Ascending aorta (tissue), 2 donors: ENCODE results near the gene UBL3. TPM values are rescaled to one million over a fixed set of nuclear protein-coding genes. Genes with fewer than 3 reads are reported as not detected.

Source experiments
- DNase-seq, 2 donors: peaks; one replicate each; pipeline ENCODE4 v3.0.0-alpha.2; 2019; ENCODE audit warnings: low spot score in 2 of 2
- H3K27ac ChIP-seq, 2 donors: fragments of 200-600 bp; sonication (generic); one replicate each; pipeline ENCODE4 v1.5.1; 2016 to 2017; ENCODE audit warnings: mild to moderate bottlenecking in 1 of 2
- H3K27me3 ChIP-seq: fragments of 200-600 bp; sonication (generic); one replicate; pipeline ENCODE4 v1.5.1; 2017
- H3K36me3 ChIP-seq, 2 donors: fragments of 200-600 bp; sonication (generic); one replicate each; pipeline ENCODE4 v1.5.1; 2016
- H3K4me1 ChIP-seq, 2 donors: fragments of 200-600 bp; sonication (generic); one replicate each; pipeline ENCODE4 v1.5.1; 2016 to 2017; ENCODE audit warnings: mild to moderate bottlenecking in 1 of 2
- H3K4me3 ChIP-seq, 2 donors: fragments of 200-600 bp; sonication (generic); one replicate each; pipeline ENCODE4 v1.5.1; 2016 to 2017; ENCODE audit warnings: mild to moderate bottlenecking in 1 of 2
- H3K9me3 ChIP-seq, 2 donors: fragments of 200-600 bp; sonication (generic); one replicate each; pipeline ENCODE4 v1.5.1; 2016
- intact Hi-C: fragments of 100-400 bp; cut with DNase I; formaldehyde crosslinking; loops from one replicate; pipeline ENCODE4 v1.15.1; 2023
- total RNA-seq: library from RNA; depleted of rRNA; stranded (reverse); fragments of >200 nt; gene quantifications from one replicate; pipeline ENCODE4 v1.1.0, GENCODE V29; 2016
- TF ChIP-seq, protein P1 (sequence below), 3 experiments: fragments of 200-600 bp in 2 of 3; fragments of 450-650 bp in 1 of 3; sonication (generic) in 2 of 3; IDR thresholded peaks; one replicate each; pipeline ENCODE4 v1.5.1; 2016 to 2019; ENCODE audit warnings: antibody characterized with exemption in 3 of 3, mild to moderate bottlenecking in 1 of 3, moderate library complexity in 1 of 3

UBL3 gene
- total RNA-seq, 1 donor from 2014 or later: 17.9 TPM

DNA sequence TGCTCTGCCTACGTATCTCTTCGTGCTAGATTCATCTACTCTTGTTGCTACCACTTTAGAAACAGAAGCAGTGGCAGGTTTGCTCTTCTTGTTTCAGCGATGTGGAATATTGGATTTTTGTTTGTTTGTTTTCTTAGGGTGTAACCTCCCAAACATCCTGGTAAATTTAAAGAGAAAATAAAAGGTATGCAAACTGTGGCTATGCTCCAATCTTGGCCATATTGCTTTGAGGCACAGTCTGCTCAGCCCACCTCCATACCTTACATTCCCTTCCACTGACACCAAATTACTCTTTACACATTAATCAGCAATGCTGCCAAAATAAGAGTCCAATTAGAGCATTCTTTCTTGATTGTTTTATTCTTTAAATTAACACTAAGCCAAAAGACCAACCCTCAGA lies 25.2 kb upstream of the UBL3 start:
- no peaks in the 10 kb centered on the region for H3K36me3 ChIP-seq
- H3K4me1 ChIP-seq: no peaks in the 10 kb centered on the region
- H3K4me3 ChIP-seq: no peak overlapping the region
- DNase-seq: no peak
- TF ChIP-seq, protein P1, sequence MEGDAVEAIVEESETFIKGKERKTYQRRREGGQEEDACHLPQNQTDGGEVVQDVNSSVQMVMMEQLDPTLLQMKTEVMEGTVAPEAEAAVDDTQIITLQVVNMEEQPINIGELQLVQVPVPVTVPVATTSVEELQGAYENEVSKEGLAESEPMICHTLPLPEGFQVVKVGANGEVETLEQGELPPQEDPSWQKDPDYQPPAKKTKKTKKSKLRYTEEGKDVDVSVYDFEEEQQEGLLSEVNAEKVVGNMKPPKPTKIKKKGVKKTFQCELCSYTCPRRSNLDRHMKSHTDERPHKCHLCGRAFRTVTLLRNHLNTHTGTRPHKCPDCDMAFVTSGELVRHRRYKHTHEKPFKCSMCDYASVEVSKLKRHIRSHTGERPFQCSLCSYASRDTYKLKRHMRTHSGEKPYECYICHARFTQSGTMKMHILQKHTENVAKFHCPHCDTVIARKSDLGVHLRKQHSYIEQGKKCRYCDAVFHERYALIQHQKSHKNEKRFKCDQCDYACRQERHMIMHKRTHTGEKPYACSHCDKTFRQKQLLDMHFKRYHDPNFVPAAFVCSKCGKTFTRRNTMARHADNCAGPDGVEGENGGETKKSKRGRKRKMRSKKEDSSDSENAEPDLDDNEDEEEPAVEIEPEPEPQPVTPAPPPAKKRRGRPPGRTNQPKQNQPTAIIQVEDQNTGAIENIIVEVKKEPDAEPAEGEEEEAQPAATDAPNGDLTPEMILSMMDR (IDR thresholded peaks at IDR 0.05): no peak
- no peak overlapping the region for H3K27ac ChIP-seq
- intact Hi-C loops: no loop called here
- H3K27me3 ChIP-seq: no peaks in the 10 kb centered on the region
- no peaks in the 10 kb centered on the region for H3K9me3 ChIP-seq

DNA sequence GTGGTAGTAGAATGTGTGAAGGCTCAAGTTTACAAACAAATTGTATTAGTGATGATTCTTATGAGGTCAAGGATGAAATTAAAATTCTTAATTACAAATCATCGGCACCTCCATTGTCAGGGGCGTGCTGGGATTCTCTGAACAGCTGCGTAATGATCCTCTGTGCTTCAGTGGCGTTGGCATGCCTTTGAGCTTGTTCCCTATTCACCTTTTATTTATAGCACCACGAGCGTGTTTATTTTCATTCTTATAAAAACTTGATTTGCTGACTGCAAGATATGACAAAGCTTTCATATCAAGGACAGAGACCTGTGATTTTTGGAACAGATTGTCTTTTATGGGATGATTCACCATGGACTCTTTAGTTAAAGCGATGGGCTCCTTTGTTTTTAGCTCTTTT lies 18.2 kb upstream of the UBL3 start:
- DNase-seq: no peak
- Histone ChIP-seq H3K4me1 (no peaks in the 10 kb centered on the region), H3K4me3 (no peak overlapping the region), H3K9me3 (no peaks in the 10 kb centered on the region), H3K27ac (no peak overlapping the region), H3K36me3 (no peaks in the 10 kb centered on the region), H3K27me3 (no peaks in the 10 kb centered on the region)
- intact Hi-C loops: no loop called here
- TF ChIP-seq, protein P1 (IDR thresholded peaks at IDR 0.05): no peak

GRCh38 chr13:29865934-29866333 lies 15.5 kb upstream of the UBL3 start:
- Histone ChIP-seq H3K4me3 (no peak overlapping the region), H3K27me3 (no peaks in the 10 kb centered on the region), H3K36me3 (no peaks in the 10 kb centered on the region), H3K27ac (no peak overlapping the region), H3K9me3 (no peaks in the 10 kb centered on the region), H3K4me1 (no peaks in the 10 kb centered on the region)
- intact Hi-C loops: no loop called here
- DNase-seq: no peak
- TF ChIP-seq, protein P1 (IDR thresholded peaks at IDR 0.05): no peak

DNA sequence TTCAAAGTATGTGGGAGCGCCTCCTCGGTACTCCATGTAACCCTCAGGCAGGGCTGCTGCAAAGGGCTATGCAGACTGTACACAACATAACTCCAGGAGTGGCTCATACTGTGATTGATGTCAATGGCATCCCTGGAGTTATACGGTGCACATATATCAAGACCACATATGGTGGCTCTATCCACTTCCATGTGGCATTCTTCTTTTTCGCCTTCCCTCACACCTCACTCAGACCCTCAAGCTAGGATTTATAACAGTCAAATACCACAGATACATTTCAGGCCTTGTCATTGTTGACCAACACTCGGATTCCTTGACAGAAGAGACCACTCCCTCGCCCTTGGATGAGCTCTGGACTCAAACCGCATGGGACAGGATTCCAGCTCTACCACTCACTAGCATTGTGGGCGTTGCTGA lies 11.3 kb upstream of the UBL3 start:
- Histone ChIP-seq H3K27ac (no peak overlapping the region), H3K4me1 (no peaks in the 10 kb centered on the region), H3K27me3 (no peaks in the 10 kb centered on the region), H3K9me3 (no peaks in the 10 kb centered on the region), H3K4me3 (no peak overlapping the region), H3K36me3 (no peaks in the 10 kb centered on the region)
- no peak for DNase-seq
- TF ChIP-seq, protein P1 (IDR thresholded peaks at IDR 0.05): no peak
- intact Hi-C loops: no loop called here

DNA sequence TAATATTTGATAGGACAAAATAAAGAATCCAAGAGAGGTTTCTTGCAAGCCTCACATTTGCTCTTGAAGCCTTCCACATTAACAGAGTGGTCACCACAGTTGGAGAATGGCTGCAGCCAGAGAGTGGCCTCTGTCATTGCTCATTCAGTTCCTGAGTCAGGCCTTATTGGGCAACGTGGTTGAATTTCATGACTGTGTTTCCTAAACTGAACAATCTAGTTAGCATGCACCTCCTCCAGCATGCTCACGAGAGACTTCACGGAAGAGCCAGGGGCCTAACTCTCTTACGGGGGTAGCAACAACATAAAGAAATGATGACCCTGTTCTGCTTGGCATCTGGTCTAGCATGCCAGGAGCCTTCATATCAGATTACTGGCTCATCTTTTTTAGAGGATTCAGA lies 9.6 kb upstream of the UBL3 start:
- intact Hi-C loops: no loop called here
- H3K4me1 ChIP-seq: no peaks in the 10 kb centered on the region

More for the DNA sequence above, 9.6 kb upstream of the UBL3 start:
- H3K4me3 ChIP-seq: no peak overlapping the region
- no peak overlapping the region for H3K27ac ChIP-seq
- TF ChIP-seq, protein P1 (IDR thresholded peaks at IDR 0.05): no peak
- DNase-seq: no peak
- no peaks in the 10 kb centered on the region for H3K36me3 ChIP-seq
- no peaks in the 10 kb centered on the region for H3K27me3 ChIP-seq
- H3K9me3 ChIP-seq: no peaks in the 10 kb centered on the region
